Ovary (tissue), 3 donors: Measurements from ENCODE around the gene SYNDIG1L.

Experiments
- EP300 ChIP-seq: sonication (generic); formaldehyde crosslinking; IDR thresholded peaks from one replicate; pipeline ENCODE4 v1.6.1; 2017; ENCODE audit warnings: antibody characterized with exemption
- TF ChIP-seq, protein P1 (sequence below), 3 donors: fragments of 450-650 bp in 2 of 3; fragments of 200-600 bp in 1 of 3; IDR thresholded peaks; one replicate each; pipeline versions ENCODE4 v1.5.1 to v1.8.0; 2016 to 2022; ENCODE audit warnings: antibody characterized with exemption in 3 of 3, mild to moderate bottlenecking in 1 of 3
- donor health status: DM: no; HTN: no; CAD: no.

DNA sequence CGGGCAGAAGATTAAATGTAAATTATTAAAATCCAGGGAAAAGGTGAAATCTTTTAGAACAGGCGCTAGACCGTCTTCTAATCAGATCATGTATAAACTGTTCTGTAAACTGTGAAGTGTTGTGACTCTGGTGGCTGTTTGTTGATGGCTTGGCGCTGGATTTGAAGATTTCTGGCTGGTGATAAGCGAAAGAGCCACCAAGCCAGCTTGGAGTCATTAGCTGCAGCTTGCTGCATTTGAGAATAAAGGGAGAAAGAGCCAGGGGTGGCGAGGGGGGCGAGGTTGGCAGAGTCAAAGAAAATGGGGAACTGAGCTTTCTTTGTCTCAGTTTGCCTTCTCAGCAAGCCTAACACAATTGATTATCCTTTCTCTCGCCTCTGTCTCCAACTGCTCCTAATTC, 8.0 kb downstream of the SYNDIG1L start:
- TF ChIP-seq, protein P1, sequence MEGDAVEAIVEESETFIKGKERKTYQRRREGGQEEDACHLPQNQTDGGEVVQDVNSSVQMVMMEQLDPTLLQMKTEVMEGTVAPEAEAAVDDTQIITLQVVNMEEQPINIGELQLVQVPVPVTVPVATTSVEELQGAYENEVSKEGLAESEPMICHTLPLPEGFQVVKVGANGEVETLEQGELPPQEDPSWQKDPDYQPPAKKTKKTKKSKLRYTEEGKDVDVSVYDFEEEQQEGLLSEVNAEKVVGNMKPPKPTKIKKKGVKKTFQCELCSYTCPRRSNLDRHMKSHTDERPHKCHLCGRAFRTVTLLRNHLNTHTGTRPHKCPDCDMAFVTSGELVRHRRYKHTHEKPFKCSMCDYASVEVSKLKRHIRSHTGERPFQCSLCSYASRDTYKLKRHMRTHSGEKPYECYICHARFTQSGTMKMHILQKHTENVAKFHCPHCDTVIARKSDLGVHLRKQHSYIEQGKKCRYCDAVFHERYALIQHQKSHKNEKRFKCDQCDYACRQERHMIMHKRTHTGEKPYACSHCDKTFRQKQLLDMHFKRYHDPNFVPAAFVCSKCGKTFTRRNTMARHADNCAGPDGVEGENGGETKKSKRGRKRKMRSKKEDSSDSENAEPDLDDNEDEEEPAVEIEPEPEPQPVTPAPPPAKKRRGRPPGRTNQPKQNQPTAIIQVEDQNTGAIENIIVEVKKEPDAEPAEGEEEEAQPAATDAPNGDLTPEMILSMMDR (IDR thresholded peaks at IDR 0.05), result no peak
- no peak for TF ChIP-seq EP300
